Peyer's patch (tissue), 4 donors: ENCODE results near the gene ASPDH.

ENCODE experiments used
- POLR2A ChIP-seq, 2 donors: fragments of 450-650 bp; IDR thresholded peaks; one replicate each; pipeline ENCODE4 v1.5.1; 2017; ENCODE audit warnings: antibody characterized with exemption in 2 of 2, mild to moderate bottlenecking in 2 of 2, moderate library complexity in 2 of 2
- TF ChIP-seq, protein P1 (sequence below), 6 experiments: fragments of 450-650 bp in 4 of 6; fragments of 200-600 bp in 2 of 6; sonication (generic) in 1 of 6; IDR thresholded peaks; one replicate each; pipeline ENCODE4 v1.5.1; 2017 to 2019; ENCODE audit warnings: antibody characterized with exemption in 6 of 6, mild to moderate bottlenecking in 3 of 6, moderate library complexity in 1 of 6

DNA sequence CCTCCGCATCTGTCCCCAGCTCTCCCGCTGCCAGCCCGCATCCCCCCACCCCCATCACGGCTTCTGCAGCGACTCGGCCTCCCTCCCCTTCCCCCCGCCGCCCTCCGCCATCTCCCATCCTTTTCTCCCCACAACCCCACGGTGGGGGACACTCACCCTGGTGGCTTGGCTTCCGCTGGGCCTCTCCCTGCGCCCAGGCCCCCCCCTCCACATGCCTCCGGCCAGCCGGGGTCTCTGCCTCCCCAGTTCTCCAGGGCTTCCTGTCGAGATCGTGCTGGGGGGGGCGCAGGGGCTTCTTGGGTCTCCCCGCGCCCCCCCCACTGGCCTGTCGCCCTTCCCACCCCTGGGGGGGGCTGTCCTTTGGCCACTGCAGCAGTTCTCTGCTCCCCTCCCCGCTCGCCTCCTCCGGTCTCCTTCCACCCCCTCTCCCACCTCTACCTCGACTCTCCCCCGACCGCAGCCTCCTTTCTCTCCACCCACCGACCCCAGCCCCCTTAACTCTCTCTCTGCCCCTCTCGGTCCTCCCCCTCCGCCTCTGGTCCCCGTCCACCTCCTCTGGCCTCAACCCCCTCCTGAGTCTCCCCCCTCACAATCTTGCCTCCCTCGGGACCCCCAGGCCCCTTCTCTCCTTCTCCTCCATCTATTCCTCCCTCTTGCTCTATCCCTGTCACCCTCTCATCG, 37.5 kb upstream of the ASPDH start:
- TF ChIP-seq, protein P1, sequence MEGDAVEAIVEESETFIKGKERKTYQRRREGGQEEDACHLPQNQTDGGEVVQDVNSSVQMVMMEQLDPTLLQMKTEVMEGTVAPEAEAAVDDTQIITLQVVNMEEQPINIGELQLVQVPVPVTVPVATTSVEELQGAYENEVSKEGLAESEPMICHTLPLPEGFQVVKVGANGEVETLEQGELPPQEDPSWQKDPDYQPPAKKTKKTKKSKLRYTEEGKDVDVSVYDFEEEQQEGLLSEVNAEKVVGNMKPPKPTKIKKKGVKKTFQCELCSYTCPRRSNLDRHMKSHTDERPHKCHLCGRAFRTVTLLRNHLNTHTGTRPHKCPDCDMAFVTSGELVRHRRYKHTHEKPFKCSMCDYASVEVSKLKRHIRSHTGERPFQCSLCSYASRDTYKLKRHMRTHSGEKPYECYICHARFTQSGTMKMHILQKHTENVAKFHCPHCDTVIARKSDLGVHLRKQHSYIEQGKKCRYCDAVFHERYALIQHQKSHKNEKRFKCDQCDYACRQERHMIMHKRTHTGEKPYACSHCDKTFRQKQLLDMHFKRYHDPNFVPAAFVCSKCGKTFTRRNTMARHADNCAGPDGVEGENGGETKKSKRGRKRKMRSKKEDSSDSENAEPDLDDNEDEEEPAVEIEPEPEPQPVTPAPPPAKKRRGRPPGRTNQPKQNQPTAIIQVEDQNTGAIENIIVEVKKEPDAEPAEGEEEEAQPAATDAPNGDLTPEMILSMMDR (IDR thresholded peaks at IDR 0.05) = no peak
- no peak for TF ChIP-seq POLR2A (IDR thresholded peaks at IDR 0.05)
